Keratinocyte (primary cell): ENCODE results near the gene CENPL. TPM values are rescaled to one million over a fixed set of nuclear protein-coding genes. Genes with fewer than 3 reads are reported as not detected.

Source experiments
- DNase-seq: peaks from one replicate; pipeline ENCODE4 v3.0.0-alpha.2; 2011; ENCODE audit warnings: low read depth, missing footprints, low spot score
- FAIRE-seq: peaks from 2 replicates; lab custom pipeline; 2011; peaks lifted over from hg19 to GRCh38; lab: Jason Lieb, UNC
- H2AFZ ChIP-seq: 2 replicates; pipeline ENCODE4 v1.6.0; 2012; ENCODE audit warnings: low read length, control low read depth, inconsistent platforms; ENCODE audit not compliant: control insufficient read depth
- H3K27ac ChIP-seq: 2 replicates; pipeline ENCODE4 v1.5.1; 2011; ENCODE audit warnings: low read length; ENCODE audit not compliant: control insufficient read depth, insufficient read depth
- H3K27me3 ChIP-seq: 3 replicates; pipeline ENCODE4 v1.6.0; 2011; ENCODE audit warnings: low read length; ENCODE audit not compliant: control insufficient read depth, insufficient read depth; ENCODE audit errors: extremely low read depth
- H3K36me3 ChIP-seq, 2 experiments: 2 replicates in 1 of 2; 3 replicates in 1 of 2; pipeline ENCODE4 v1.5.1; 2011; ENCODE audit warnings: low read length in 2 of 2, mild to moderate bottlenecking in 1 of 2; ENCODE audit not compliant: control insufficient read depth in 2 of 2, insufficient read depth in 2 of 2; ENCODE audit errors: extremely low read depth in 1 of 2
- H3K4me1 ChIP-seq: 3 replicates; pipeline ENCODE4 v1.5.1; 2011; ENCODE audit warnings: low read length; ENCODE audit not compliant: control insufficient read depth, insufficient read depth; ENCODE audit errors: extremely low read depth
- H3K4me2 ChIP-seq: 3 replicates; pipeline ENCODE4 v1.6.0; 2011; ENCODE audit warnings: low read depth, low read length; ENCODE audit not compliant: control insufficient read depth, insufficient read depth; ENCODE audit errors: extremely low read depth
- H3K4me3 ChIP-seq, 3 experiments: fragments of 200-600 bp in 1 of 3; sonication (generic) in 1 of 3; 2 replicates in 2 of 3; 3 replicates in 1 of 3; pipeline ENCODE4 v1.5.1; 2011 to 2016; ENCODE audit warnings: low read length in 3 of 3, mild to moderate bottlenecking in 3 of 3, control low read depth in 2 of 3, inconsistent platforms in 1 of 3, low read depth in 1 of 3, mixed read lengths in 1 of 3, mixed run types in 1 of 3, moderate library complexity in 1 of 3; ENCODE audit not compliant: control insufficient read depth in 2 of 3, insufficient read depth in 2 of 3; ENCODE audit errors: extremely low read depth in 1 of 3
- H3K79me2 ChIP-seq: 2 replicates; pipeline ENCODE4 v1.6.0; 2012; ENCODE audit warnings: low read length; ENCODE audit not compliant: control insufficient read depth, insufficient read depth
- H3K9ac ChIP-seq: 3 replicates; pipeline ENCODE4 v1.6.0; 2011; ENCODE audit warnings: low read length; ENCODE audit not compliant: control insufficient read depth, insufficient read depth; ENCODE audit errors: extremely low read depth
- H3K9me1 ChIP-seq: 3 replicates; pipeline ENCODE4 v1.6.0; 2011; ENCODE audit warnings: low read length; ENCODE audit not compliant: control insufficient read depth, insufficient read depth; ENCODE audit errors: extremely low read depth
- H3K9me3 ChIP-seq: 2 replicates; pipeline ENCODE4 v1.5.1; 2012; ENCODE audit warnings: low read depth, low read length; ENCODE audit not compliant: control insufficient read depth
- H4K20me1 ChIP-seq: 3 replicates; pipeline ENCODE4 v1.6.0; 2011; ENCODE audit warnings: low read length; ENCODE audit not compliant: control insufficient read depth, insufficient read depth; ENCODE audit errors: extremely low read depth
- CTCF ChIP-seq, 3 experiments: IDR thresholded peaks in 1 of 3; conservative IDR thresholded peaks in 1 of 3; optimal IDR thresholded peaks in 1 of 3; 2 replicates in 2 of 3; 3 replicates in 1 of 3; pipeline versions ENCODE3 to v1.5.1; 2011; ENCODE audit warnings: low read length in 3 of 3, mild to moderate bottlenecking in 3 of 3, moderate library complexity in 2 of 3, control low read depth in 1 of 3, inconsistent platforms in 1 of 3; ENCODE audit not compliant: insufficient read depth in 2 of 3; ENCODE audit errors: extremely low read depth in 1 of 3
- EZH2 ChIP-seq: IDR thresholded peaks from one replicate; pipeline ENCODE4 v1.6.1; 2012; ENCODE audit warnings: inconsistent platforms, mild to moderate bottlenecking, low read length, moderate library complexity
- dilution Hi-C: fragments of 300-500 bp; cut with MboI; formaldehyde crosslinking; loops from one replicate; pipeline ENCODE4 v1.7.0; 2020; ENCODE audit warnings: low sequenced_read_pairs; ENCODE audit not compliant: extremely low pct_ligation_motif_present
- polyA plus RNA-seq, 5 experiments: library from polyadenylated mRNA; depleted of rRNA in 3 of 5; stranded (reverse) in 3 of 5; stranded (forward) in 1 of 5; unstranded in 1 of 5; fragments of >200 nt; gene quantifications; 1 replicate in 1 of 5; 2 replicates in 3 of 5; 3 replicates in 1 of 5; pipeline versions ENCODE4 v1.2.1 to v1.2.3, GENCODE V29; 2011 to 2012; ENCODE audit warnings: missing spikeins in 2 of 5, low read depth in 1 of 5, low replicate concordance in 1 of 5

CENPL gene
- polyA plus RNA-seq, 1 donor (not counting 4 experiments of a cell fraction or from before 2014, with no cell fraction given) = 9.4 TPM

GRCh38 chr1:173779936-173780335 lies 44.7 kb downstream of the CENPL start:
- dilution Hi-C loops = no loop called here
- no peaks in the 10 kb centered on the region for H3K27me3 ChIP-seq
- H3K79me2 ChIP-seq = no peaks in the 10 kb centered on the region
- H3K9me1 ChIP-seq = no peaks in the 10 kb centered on the region
- no peak overlapping the region for H2AFZ ChIP-seq
- H3K4me2 ChIP-seq = no peak overlapping the region
- no peak overlapping the region for H3K27ac ChIP-seq
- no peak for TF ChIP-seq CTCF (optimal IDR thresholded peaks at IDR 0.05 in 1 of 3, IDR thresholded peaks at IDR 0.05 in 1 of 3, conservative IDR thresholded peaks at IDR 0.05 in 1 of 3; ENCODE audit: extremely low read depth in 1 of 3, insufficient read depth in 2 of 3, low read length in 3 of 3)
- no peak for TF ChIP-seq EZH2
- H3K4me3 ChIP-seq = no peak overlapping the region
- no peaks in the 10 kb centered on the region for H4K20me1 ChIP-seq
- FAIRE-seq (no peak), DNase-seq (no peak)
- H3K4me1 ChIP-seq = no peaks in the 10 kb centered on the region
- H3K36me3 ChIP-seq = peaks cover 0 to 3% of the 10 kb centered on the region in 2 experiments
- no peaks in the 10 kb centered on the region for H3K9me3 ChIP-seq
- H3K9ac ChIP-seq = no peak overlapping the region

- Histone ChIP-seq H3K36me3 (peaks cover 5 to 6% of the 10 kb centered on the region in 2 experiments), H4K20me1 (no peaks in the 10 kb centered on the region), H3K4me2 (no peak overlapping the region), H3K79me2 (no peaks in the 10 kb centered on the region), H2AFZ (no peak overlapping the region), H3K9me3 (no peaks in the 10 kb centered on the region), H3K27ac (no peak overlapping the region), H3K27me3 (no peaks in the 10 kb centered on the region), H3K4me3 (no peak overlapping the region), H3K9ac (no peak overlapping the region), H3K9me1 (no peaks in the 10 kb centered on the region), H3K4me1 (no peaks in the 10 kb centered on the region)
- DNase-seq (no peak), FAIRE-seq (no peak)
- TF ChIP-seq CTCF (optimal IDR thresholded peaks at IDR 0.05 in 1 of 3, IDR thresholded peaks at IDR 0.05 in 1 of 3, conservative IDR thresholded peaks at IDR 0.05 in 1 of 3; ENCODE audit: extremely low read depth in 1 of 3, insufficient read depth in 2 of 3, low read length in 3 of 3) (no peak), EZH2 (no peak)
- dilution Hi-C loops = no loop called here
These were observed 49.0 kb downstream of the CENPL start for GRCh38 chr1:173775578-173776226.
